22Rv1 (cell line): ENCODE data around the gene DUSP16.

ENCODE experiments used
- CTCF ChIP-seq: fragments of 450-650 bp; IDR thresholded peaks from 2 replicates; pipeline ENCODE4 v1.5.1; 2017; ENCODE audit warnings: mild to moderate bottlenecking
- ZFX ChIP-seq: fragments of 450-650 bp; IDR thresholded peaks from 2 replicates; pipeline ENCODE4 v1.6.1; 2017; ENCODE audit warnings: antibody characterized with exemption, borderline replicate concordance

- no peak for TF ChIP-seq CTCF
- TF ChIP-seq ZFX, result no peak
These were observed 37.3 kb upstream of the DUSP16 start for GRCh38 chr12:12599750-12600643.
